OCI-LY7 (cell line): Measurements from ENCODE around the gene ST8SIA4. TPM values are rescaled to one million over a fixed set of nuclear protein-coding genes. Genes with fewer than 3 reads are reported as not detected.

ENCODE experiments used
- BruUV-seq: library from RNA; stranded (reverse); fragments of 400-500 nt; replicated peaks from 2 replicates; lab custom pipeline; 2021; lab: Mats Ljungman, UMichigan
- CTCF ChIA-PET: fragments of 300-600 bp; sonication (Branson Sonifier 250); formaldehyde crosslinking; loops from one replicate; lab custom pipeline; 2022; ENCODE audit warnings: antibody characterized with exemption; ENCODE audit not compliant: unreplicated experiment; lab: Charles Lee
- POLR2A ChIA-PET: fragments of 300-600 bp; sonication (Branson Sonifier 250); formaldehyde crosslinking; loops from one replicate; lab custom pipeline; 2022; ENCODE audit warnings: antibody characterized with exemption; lab: Charles Lee
- DNase-seq: peaks from one replicate; pipeline ENCODE4 v3.0.0-alpha.2; 2015; ENCODE audit warnings: low spot score
- H2AFZ ChIP-seq: fragments of 200-600 bp; sonication (generic), shearing (Covaris generic); 2 replicates; pipeline ENCODE4 v1.6.1; 2014; ENCODE audit warnings: mild to moderate bottlenecking, antibody characterized with exemption, low read length, moderate library complexity
- H3K27ac ChIP-seq: fragments of 200-600 bp; sonication (generic); 2 replicates; pipeline ENCODE4 v1.5.1; 2014; ENCODE audit warnings: mixed run types, low read depth, mild to moderate bottlenecking, moderate library complexity, low read length, inconsistent platforms; ENCODE audit not compliant: poor library complexity, severe bottlenecking
- H3K36me3 ChIP-seq: fragments of 200-600 bp; sonication (generic); 2 replicates; pipeline ENCODE4 v1.6.1; 2014; ENCODE audit warnings: mild to moderate bottlenecking, antibody characterized with exemption, low read length, moderate library complexity, mixed read lengths; ENCODE audit not compliant: insufficient read depth
- H3K4me1 ChIP-seq: fragments of 200-600 bp; sonication (generic); 2 replicates; pipeline ENCODE4 v1.5.1; 2014; ENCODE audit warnings: mild to moderate bottlenecking, low read length; ENCODE audit not compliant: insufficient read depth, poor library complexity, severe bottlenecking
- H3K4me2 ChIP-seq: fragments of 200-600 bp; sonication (generic); 2 replicates; pipeline ENCODE4 v1.6.1; 2014; ENCODE audit warnings: mild to moderate bottlenecking, low read length
- H3K4me3 ChIP-seq: fragments of 200-600 bp; sonication (generic); 2 replicates; pipeline ENCODE4 v1.5.1; 2014; ENCODE audit warnings: mild to moderate bottlenecking, low read depth, low read length; ENCODE audit not compliant: poor library complexity, severe bottlenecking
- H3K79me2 ChIP-seq: fragments of 200-600 bp; sonication (generic); 2 replicates; pipeline ENCODE4 v1.6.1; 2016; ENCODE audit warnings: low read depth, mild to moderate bottlenecking, low read length, moderate library complexity, mixed read lengths; ENCODE audit not compliant: insufficient read depth
- H3K9me2 ChIP-seq: fragments of 200-600 bp; sonication (generic); 2 replicates; pipeline ENCODE4 v1.6.1; 2016; ENCODE audit warnings: mild to moderate bottlenecking, low read length, mixed read lengths; ENCODE audit not compliant: insufficient read depth
- H3K9me3 ChIP-seq: fragments of 200-600 bp; sonication (generic); 2 replicates; pipeline ENCODE4 v1.6.1; 2014; ENCODE audit warnings: mild to moderate bottlenecking, mixed run types, low read length, mixed read lengths
- H4K20me1 ChIP-seq: fragments of 200-600 bp; sonication (generic); 2 replicates; pipeline ENCODE4 v1.6.1; 2014; ENCODE audit warnings: mild to moderate bottlenecking, antibody characterized with exemption, low read length, moderate library complexity, mixed read lengths; ENCODE audit not compliant: insufficient read depth
- CTCF ChIP-seq: fragments of 200-600 bp; sonication (generic); conservative IDR thresholded peaks from 2 replicates; pipeline ENCODE4 v1.5.1; 2014; ENCODE audit warnings: mild to moderate bottlenecking, antibody characterized with exemption, low read length, moderate library complexity, mixed read lengths
- EZH2phosphoT487 ChIP-seq: fragments of 200-600 bp; sonication (generic); IDR thresholded peaks from 2 replicates; pipeline ENCODE4 v1.6.1; 2018; ENCODE audit warnings: low read depth, borderline replicate concordance, mild to moderate bottlenecking, mixed run types, antibody characterized with exemption, low read length, moderate library complexity, mixed read lengths
- intact Hi-C: fragments of 100-400 bp; cut with micrococcal nuclease; formaldehyde crosslinking; loops from one replicate; pipeline ENCODE4 v1.10.0; 2022; ENCODE audit not compliant: unreplicated experiment
- total RNA-seq, 2 experiments: library from RNA; depleted of rRNA in 1 of 2; stranded (reverse); fragments of >200 nt in 1 of 2; shearing (Covaris generic) in 1 of 2; gene quantifications; 2 replicates each; pipeline ENCODE4 v1.2.3, GENCODE V29; 2014 to 2022

The ST8SIA4 gene
- total RNA-seq, 2 experiments from 2014 or later: 10.2 to 40.3 TPM

GRCh38 chr5:100780376-100780870 lies 122.7 kb downstream of the ST8SIA4 start:
- TF ChIP-seq CTCF (no peak), EZH2phosphoT487 (no peak)
- peak overlapping the region; percentile 80 for H2AFZ ChIP-seq

GRCh38 chr5:100779669-100780375 lies 123.3 kb downstream of the ST8SIA4 start:
- TF ChIP-seq CTCF (peak; percentile 40), EZH2phosphoT487 (no peak)
- ChIA-PET POLR2A (interaction anchor here (0.8 to 11.2 kb wide), 14 partner anchors 8 to 139 kb away, joined by 3 to 290 read pairs (median 10); partner anchors contain the start of gene ST8SIA4), CTCF (interaction anchor here (0.7 to 1.4 kb wide), 5 partner anchors 9 to 122 kb away, joined by 3 to 7 read pairs (median 3); no protein-coding TSS in a partner anchor)
- peak; percentile 25 for DNase-seq
- no peaks in the 10 kb centered on the region for H3K9me3 ChIP-seq
- H4K20me1 ChIP-seq: no peaks in the 10 kb centered on the region
- H2AFZ ChIP-seq: peak overlapping the region; percentile 80
- no peaks in the 10 kb centered on the region for H3K79me2 ChIP-seq
- TSS peak; percentile 87 for BruUV-seq
- H3K9me2 ChIP-seq: no peaks in the 10 kb centered on the region
- peak overlapping the region; percentile 60 for H3K27ac ChIP-seq
- peak overlapping the region; percentile 74 for H3K4me2 ChIP-seq
- H3K4me3 ChIP-seq: peak overlapping the region; percentile 45
- H3K36me3 ChIP-seq: no peaks in the 10 kb centered on the region
- intact Hi-C loops: loop anchor here (1.0 to 5.0 kb wide), 2 partner anchors 120 to 232 kb away; no protein-coding TSS in a partner anchor
- peaks cover 86% of the 10 kb centered on the region for H3K4me1 ChIP-seq

More at GRCh38 chr5:100780376-100780870, 122.7 kb downstream of the ST8SIA4 start:
- Histone ChIP-seq H3K4me3 (peak overlapping the region; percentile 45), H3K36me3 (no peaks in the 10 kb centered on the region), H3K9me2 (no peaks in the 10 kb centered on the region), H4K20me1 (no peaks in the 10 kb centered on the region), H3K4me1 (peaks cover 80% of the 10 kb centered on the region), H3K27ac (peak overlapping the region; percentile 60), H3K4me2 (peak overlapping the region; percentile 74), H3K79me2 (no peaks in the 10 kb centered on the region), H3K9me3 (no peaks in the 10 kb centered on the region)
- intact Hi-C loops: loop anchor here (1.0 kb wide), 1 partner anchor 120 kb away; no protein-coding TSS in a partner anchor
- BruUV-seq: no TSS peak
- ChIA-PET CTCF (interaction anchor here (0.7 to 1.4 kb wide), 5 partner anchors 8 to 121 kb away, joined by 3 to 7 read pairs (median 3); no protein-coding TSS in a partner anchor), POLR2A (interaction anchor here (0.8 to 11.2 kb wide), 15 partner anchors 8 to 139 kb away, joined by 3 to 290 read pairs (median 8); partner anchors contain the start of gene ST8SIA4)
- peak; percentile 73 for DNase-seq
